GM12872 (cell line): ENCODE results near the gene PHF5A.
A peak's percentile ranks its signal among the peaks of the same experiment; 100 is the strongest.

ENCODE experiments used
- TF ChIP-seq, protein P1 (sequence below): IDR thresholded peaks from 3 replicates; pipeline ENCODE4 v1.5.1; 2011; ENCODE audit warnings: low read depth, mild to moderate bottlenecking, low read length, moderate library complexity; ENCODE audit not compliant: insufficient read depth

Gene PHF5A, protein sequence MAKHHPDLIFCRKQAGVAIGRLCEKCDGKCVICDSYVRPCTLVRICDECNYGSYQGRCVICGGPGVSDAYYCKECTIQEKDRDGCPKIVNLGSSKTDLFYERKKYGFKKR

DNA sequence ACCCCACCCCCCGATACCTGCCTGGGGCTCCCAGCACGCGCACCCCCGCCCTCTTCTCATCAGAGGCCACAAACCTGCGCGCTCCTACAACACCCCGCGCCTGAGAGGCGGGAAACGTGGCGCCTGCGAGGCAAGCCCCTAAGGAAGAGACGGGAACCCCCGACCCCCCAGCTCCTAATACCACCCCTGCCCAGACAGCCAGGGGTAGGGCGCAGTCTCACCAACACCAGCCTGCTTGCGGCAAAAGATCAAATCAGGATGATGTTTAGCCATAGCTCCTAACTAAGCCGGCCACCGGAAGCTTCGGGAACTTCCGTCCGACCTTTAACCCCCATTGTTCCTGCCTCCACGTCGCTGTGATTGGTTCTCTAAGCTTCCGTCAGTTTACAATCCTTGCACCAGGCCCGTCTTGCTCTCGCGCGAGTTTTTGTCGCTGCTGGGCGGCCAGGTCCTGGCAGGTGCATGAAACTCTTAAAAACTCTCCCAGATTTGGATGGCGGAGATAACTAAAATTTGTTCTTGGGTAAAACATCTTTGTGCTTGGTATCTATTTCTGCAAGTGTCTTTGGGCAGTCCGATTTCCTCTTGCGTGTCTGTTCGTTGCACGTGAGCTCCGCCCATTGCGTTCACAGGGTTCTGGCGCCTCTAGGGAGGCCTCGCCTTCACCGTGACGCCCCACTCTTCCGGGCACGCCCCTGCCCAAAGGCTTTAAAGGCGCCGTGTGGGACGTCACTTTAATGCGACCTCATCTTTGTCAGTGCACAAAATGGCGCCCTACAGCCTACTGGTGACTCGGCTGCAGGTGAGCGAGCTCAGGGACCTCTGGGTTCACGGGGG is at the start of gene PHF5A, which contains the start of gene ACO2:
Gene PHF5A, minus strand, starts transcription at position 312 of the 837 bp plus-strand sequence. Its CDS starts 39 bp downstream, at position 273.
Gene ACO2, plus strand, starts transcription at position 737 of the 837 bp plus-strand sequence. Its CDS starts 30 bp downstream, at position 767.
- TF ChIP-seq, protein P1, sequence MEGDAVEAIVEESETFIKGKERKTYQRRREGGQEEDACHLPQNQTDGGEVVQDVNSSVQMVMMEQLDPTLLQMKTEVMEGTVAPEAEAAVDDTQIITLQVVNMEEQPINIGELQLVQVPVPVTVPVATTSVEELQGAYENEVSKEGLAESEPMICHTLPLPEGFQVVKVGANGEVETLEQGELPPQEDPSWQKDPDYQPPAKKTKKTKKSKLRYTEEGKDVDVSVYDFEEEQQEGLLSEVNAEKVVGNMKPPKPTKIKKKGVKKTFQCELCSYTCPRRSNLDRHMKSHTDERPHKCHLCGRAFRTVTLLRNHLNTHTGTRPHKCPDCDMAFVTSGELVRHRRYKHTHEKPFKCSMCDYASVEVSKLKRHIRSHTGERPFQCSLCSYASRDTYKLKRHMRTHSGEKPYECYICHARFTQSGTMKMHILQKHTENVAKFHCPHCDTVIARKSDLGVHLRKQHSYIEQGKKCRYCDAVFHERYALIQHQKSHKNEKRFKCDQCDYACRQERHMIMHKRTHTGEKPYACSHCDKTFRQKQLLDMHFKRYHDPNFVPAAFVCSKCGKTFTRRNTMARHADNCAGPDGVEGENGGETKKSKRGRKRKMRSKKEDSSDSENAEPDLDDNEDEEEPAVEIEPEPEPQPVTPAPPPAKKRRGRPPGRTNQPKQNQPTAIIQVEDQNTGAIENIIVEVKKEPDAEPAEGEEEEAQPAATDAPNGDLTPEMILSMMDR: no peak

DNA sequence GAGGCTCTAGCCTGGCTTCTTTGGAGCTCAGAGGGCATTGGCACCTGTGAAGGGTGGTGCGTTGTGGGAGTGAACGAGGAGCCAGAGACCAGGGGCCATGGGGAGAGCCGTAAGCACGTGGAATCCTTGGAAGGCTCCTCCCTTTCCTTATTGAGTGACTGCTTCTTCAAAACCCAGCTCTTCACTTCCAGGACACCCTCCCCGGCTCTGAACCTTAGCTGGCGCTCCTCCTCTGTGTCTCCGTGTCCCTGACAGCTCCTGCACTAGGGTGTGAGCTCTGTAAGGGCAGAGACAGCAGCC is 49.5 kb upstream of the PHF5A start:
- TF ChIP-seq, protein P1: no peak

DNA sequence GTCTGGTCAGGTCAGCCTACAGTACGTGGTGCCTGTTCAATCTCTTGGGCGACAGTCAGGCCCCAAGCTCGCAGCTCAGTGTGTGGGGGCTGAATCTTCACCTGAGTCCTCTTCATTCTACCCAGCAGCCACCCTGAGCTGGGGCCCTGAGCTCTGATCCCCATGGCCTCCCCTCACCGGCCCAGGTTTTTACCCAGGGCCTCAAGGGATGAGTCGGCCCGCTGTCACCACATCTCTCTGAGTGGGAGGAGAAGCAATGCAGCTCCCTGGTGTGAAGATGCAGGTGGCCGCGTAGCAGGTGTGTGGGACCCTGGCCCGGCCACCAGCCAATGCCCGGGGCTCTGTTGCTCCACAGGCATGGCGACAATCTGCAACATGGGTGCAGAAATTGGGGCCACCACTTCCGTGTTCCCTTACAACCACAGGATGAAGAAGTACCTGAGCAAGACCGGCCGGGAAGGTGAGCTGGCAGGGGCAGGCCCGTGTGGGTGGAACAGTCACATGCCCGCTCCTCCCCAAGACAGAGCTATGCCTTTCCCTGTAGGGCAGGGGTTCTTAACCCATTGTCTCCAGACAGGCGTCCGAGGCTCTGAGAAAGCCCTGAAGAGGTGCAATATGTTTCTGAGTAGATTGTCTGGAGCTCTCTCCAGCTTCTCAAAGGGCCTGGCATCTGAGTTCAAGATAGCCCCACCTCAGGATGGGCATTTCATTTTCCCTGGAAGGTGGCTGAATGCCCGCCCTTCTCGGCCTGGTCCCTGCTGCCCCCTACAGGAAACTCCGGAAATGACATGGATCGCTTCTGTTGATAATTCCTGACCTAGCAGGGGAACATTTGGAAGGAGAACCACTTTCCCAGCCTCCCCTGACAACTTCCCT is 48.9 kb upstream of the PHF5A start:
- TF ChIP-seq, protein P1: peak; percentile 80

DNA sequence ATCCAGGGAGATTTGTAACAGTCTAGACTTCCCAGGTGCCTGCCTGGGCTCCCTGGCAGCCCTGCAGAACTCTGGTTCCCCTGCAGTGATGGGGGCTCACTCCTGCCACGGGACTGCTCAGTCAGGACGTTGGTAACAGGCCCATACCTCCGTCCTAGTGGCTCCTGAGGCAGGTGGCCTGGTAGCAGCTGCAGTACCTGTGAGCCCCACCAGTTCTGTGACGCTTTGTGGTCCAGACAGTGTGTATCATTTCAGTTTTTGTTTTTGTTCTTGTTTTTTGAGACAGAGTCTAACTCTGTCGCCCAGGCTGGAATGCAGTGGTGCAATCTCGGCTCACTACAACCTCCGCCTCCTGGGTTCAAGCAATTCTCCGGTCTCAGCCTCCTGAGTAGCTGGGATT is 48.0 kb upstream of the PHF5A start:
- TF ChIP-seq, protein P1: no peak

DNA sequence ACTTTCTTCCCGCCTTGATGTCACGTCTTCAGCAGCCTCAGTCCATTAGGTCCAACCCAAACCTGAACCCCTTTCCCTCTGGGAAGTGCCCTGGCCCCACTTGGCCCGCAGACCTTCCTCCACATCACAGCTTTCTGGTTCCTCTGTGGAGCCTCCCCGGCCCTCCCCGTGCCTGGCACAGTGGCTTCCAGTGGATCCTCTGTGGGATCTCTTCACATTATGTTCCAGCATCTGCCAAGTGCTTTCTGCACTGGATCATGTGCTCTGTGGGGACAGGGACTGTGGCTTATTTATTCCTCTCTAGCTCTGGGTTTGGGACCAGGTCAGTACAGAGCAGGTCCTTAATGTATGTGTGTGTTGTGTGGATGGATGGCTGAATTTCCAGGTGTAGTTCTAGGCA is 44.9 kb upstream of the PHF5A start:
- TF ChIP-seq, protein P1: no peak

DNA sequence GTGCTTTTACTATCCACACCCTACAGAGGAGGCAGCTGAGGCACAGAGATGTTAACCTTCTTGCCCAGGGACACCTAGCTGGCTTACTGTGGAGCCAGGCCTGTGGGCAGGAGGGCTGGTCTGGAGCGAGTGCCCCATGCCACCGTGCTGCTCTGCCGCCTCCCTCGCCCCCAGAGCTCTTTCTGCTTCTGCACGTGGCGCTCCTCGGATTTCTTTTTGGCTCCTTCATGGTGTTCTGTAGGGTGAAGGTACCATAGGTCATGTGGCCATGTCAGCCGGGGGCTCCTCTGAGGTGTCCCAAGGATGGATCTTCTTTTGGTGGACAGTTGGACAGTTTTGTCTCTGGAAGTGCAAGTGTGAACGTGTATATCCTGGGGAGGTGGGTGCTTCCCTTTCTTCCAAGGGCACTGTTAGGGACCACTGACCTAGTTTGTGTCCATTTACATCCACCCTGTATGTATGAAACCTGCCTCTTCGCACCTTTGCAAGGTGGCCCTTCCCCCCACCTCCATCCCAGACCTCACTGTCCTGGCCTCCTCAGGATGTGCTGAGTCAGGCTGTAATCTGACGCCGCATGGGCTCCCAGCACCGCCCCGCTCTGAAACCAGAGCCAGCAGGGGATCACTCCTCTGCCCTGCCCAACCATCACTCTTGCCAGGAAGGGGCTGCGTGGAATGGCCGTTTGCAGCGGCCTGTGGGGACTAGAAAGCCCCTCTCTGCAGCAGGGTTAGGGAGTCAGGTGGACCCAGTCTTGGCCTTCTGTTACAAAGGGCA is 44.1 kb upstream of the PHF5A start:
- TF ChIP-seq, protein P1: no peak
